Aorta (tissue), 5 donors: Measurements from ENCODE around the gene COQ10B. TPM values are rescaled to one million over a fixed set of nuclear protein-coding genes. Genes with fewer than 3 reads are reported as not detected.

ENCODE experiments used
- ATAC-seq: fragments of 200-7000 bp; cut with Tn5 transposase; one replicate; pipeline ENCODE4 v1.9.1; 2022; ENCODE audit warnings: moderate library complexity; ENCODE audit not compliant: low FRiP score
- DNase-seq, 2 donors: peaks; one replicate each; pipeline ENCODE4 v3.0.0-alpha.2; 2020
- H3K27ac ChIP-seq, 2 donors: one replicate each; pipeline ENCODE4 v1.5.1; 2013; ENCODE audit warnings: low read length in 2 of 2, mild to moderate bottlenecking in 2 of 2, moderate library complexity in 2 of 2, control low read depth in 1 of 2, inconsistent platforms in 1 of 2, low read depth in 1 of 2
- H3K27me3 ChIP-seq, 2 donors: one replicate each; pipeline ENCODE4 v1.6.1; 2013; ENCODE audit warnings: control low read depth in 1 of 2, low read length in 1 of 2, mild to moderate bottlenecking in 1 of 2, moderate library complexity in 1 of 2; ENCODE audit not compliant: insufficient read depth in 2 of 2, control insufficient read depth in 1 of 2
- H3K36me3 ChIP-seq, 2 donors: one replicate each; pipeline ENCODE4 v1.6.1; 2013; ENCODE audit warnings: control low read depth in 1 of 2, low read length in 1 of 2, mild to moderate bottlenecking in 1 of 2; ENCODE audit not compliant: insufficient read depth in 2 of 2, control insufficient read depth in 1 of 2
- H3K4me1 ChIP-seq, 2 donors: one replicate each; pipeline ENCODE4 v1.6.1; 2013; ENCODE audit warnings: low read length in 2 of 2, control low read depth in 1 of 2, mild to moderate bottlenecking in 1 of 2, moderate library complexity in 1 of 2; ENCODE audit not compliant: insufficient read depth in 2 of 2, control insufficient read depth in 1 of 2
- H3K4me3 ChIP-seq, 2 donors: one replicate each; pipeline ENCODE4 v1.5.1; 2013; ENCODE audit warnings: low read length in 2 of 2, control low read depth in 1 of 2, mild to moderate bottlenecking in 1 of 2
- H3K9me3 ChIP-seq: one replicate; pipeline ENCODE4 v1.6.1; 2013; ENCODE audit warnings: mild to moderate bottlenecking, low read length; ENCODE audit not compliant: control insufficient read depth
- WGBS, 2 donors: extraction: QIAGEN DNeasy Blood & Tissue Kit; methylation state at CpG; one replicate each; pipeline ENCODE4 v1.1.7; 2013; 5-methylcytosine and 5-hydroxymethylcytosine counted together
- intact Hi-C, 2 donors: fragments of 100-400 bp; cut with DNase I; formaldehyde crosslinking; loops; one replicate each; pipeline versions ENCODE4 v1.14.2 to v1.15.0; 2022
- polyA plus RNA-seq, 2 donors: library from polyadenylated mRNA; stranded (reverse); fragments of 200-250 nt; gene quantifications; one replicate each; pipeline ENCODE4 v1.2.3, GENCODE V29; 2013
- total RNA-seq, 2 donors: library from RNA; stranded (reverse); fragmentation: NEBNext Ultra II Directional; extraction: Animal tissue kit (Norgen Biotek cat#: 25700); gene quantifications; one replicate each; pipeline ENCODE4 v1.2.1, GENCODE V29; 2021
- donor health status: healthy with polysubstance abuse.
- donor health status: Bipolar disorder and iron deficiency.
- donor health status: DM: no; HTN: no; CAD: no.
- donor health status: DM: no; HTN: no; CAD: no.
- donor health status: DM: yes; HTN: yes; CAD: no.

The COQ10B gene
- total and polyA plus RNA-seq, 4 donors: 20.0 to 39.8 (median 25.0) TPM

DNA sequence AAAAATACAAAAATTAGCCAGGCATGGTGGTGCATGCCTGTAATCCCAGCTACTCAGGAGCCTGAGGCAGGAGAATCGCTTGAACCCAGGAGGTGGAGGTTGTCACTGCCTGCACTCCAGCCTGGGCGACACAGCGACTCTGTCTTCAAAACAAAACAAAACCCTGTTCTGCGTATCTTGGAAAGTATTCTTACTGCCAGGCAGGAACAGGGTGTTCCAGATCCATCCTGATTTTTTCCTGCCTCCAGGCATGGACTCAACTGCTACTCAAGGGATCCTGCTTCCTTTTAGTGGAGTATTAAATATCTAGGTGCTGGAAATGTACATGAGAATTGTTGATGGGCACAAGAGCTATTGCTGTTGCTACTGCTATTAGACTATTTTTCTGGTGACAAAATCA, 34.0 kb downstream of the COQ10B start:
- ATAC-seq: no peak
- WGBS, 2 donors: 48 to 57% methylated on average over 4 of the region's 4 CpGs
- peaks cover 3% of the 10 kb centered on the region in 2 donors for H3K36me3 ChIP-seq
- intact Hi-C loops: no loop called here
- DNase-seq: no peak
- H3K27ac ChIP-seq: no peak overlapping the region
- H3K4me3 ChIP-seq: no peak overlapping the region
- H3K4me1 ChIP-seq: no peaks in the 10 kb centered on the region
- no peaks in the 10 kb centered on the region for H3K27me3 ChIP-seq
- no peaks in the 10 kb centered on the region for H3K9me3 ChIP-seq

GRCh38 chr2:197495433-197496134, 42.2 kb downstream of the COQ10B start:
- DNase-seq: no peak
- Histone ChIP-seq H3K27me3 (no peaks in the 10 kb centered on the region), H3K9me3 (no peaks in the 10 kb centered on the region), H3K4me3 (no peak overlapping the region), H3K4me1 (no peaks in the 10 kb centered on the region), H3K36me3 (peaks cover 1 to 9% of the 10 kb centered on the region in 2 donors), H3K27ac (peak overlapping the region in 1 of 2 donors; percentile 17)
- ATAC-seq: no peak
- WGBS, 2 donors: 87 to 91% methylated on average over 2 of the region's 2 CpGs
- intact Hi-C loops: loop anchor here (5.0 to 10.0 kb wide), 2 partner anchors 38 to 81 kb away; no protein-coding TSS in a partner anchor

DNA sequence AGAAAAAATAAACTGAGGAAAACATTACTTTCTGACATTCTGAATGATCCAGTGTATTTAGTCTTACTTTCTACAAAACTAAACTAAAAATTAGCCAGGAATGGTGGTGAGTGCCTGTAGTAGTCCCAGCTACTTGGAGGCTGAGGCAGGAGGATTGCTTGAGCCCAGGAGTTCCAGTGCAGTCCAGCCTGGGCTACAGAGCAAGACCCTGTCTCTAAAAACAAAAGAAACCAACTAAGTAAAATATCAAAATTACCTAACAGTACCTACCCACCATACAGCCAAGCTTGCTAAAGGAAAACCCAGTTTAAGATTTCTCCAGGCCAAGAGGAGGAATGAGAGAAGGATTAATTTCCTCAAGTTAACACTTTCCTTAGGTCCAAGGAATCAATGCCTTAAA, 43.3 kb downstream of the COQ10B start:
- DNase-seq: no peak
- Histone ChIP-seq H3K36me3 (peaks cover 1 to 9% of the 10 kb centered on the region in 2 donors), H3K27ac (no peak overlapping the region), H3K9me3 (no peaks in the 10 kb centered on the region), H3K4me1 (no peaks in the 10 kb centered on the region), H3K4me3 (no peak overlapping the region), H3K27me3 (no peaks in the 10 kb centered on the region)
- no peak for ATAC-seq
- intact Hi-C loops: loop anchor here (5.0 to 10.0 kb wide), 2 partner anchors 39 to 82 kb away; no protein-coding TSS in a partner anchor

- Histone ChIP-seq H3K4me1 (no peaks in the 10 kb centered on the region), H3K9me3 (no peaks in the 10 kb centered on the region), H3K4me3 (no peak overlapping the region), H3K27ac (no peak overlapping the region), H3K27me3 (no peaks in the 10 kb centered on the region), H3K36me3 (peaks cover 1 to 9% of the 10 kb centered on the region in 2 donors)
- DNase-seq (no peak), ATAC-seq (no peak)
- intact Hi-C loops: loop anchor here (5.0 to 10.0 kb wide), 2 partner anchors 40 to 83 kb away; no protein-coding TSS in a partner anchor
- WGBS, 2 donors: 57 to 58% methylated on average over 2 of the region's 2 CpGs
Observed at GRCh38 chr2:197497326-197497725, 44.0 kb downstream of the COQ10B start.

- DNase-seq: no peak
- Histone ChIP-seq H3K9me3 (no peaks in the 10 kb centered on the region), H3K27me3 (no peaks in the 10 kb centered on the region), H3K36me3 (peaks cover 0 to 7% of the 10 kb centered on the region in 2 donors), H3K27ac (no peak overlapping the region), H3K4me3 (peak overlapping the region; percentile 70 to 78), H3K4me1 (no peaks in the 10 kb centered on the region)
- intact Hi-C loops: loop anchor here (5.0 to 10.0 kb wide), 2 partner anchors 41 to 84 kb away; no protein-coding TSS in a partner anchor
- ATAC-seq: no peak
- WGBS, 2 donors: 12% methylated on average over 14 of the region's 14 CpGs
Observed at GRCh38 chr2:197498235-197498936, 45.0 kb downstream of the COQ10B start.

DNA sequence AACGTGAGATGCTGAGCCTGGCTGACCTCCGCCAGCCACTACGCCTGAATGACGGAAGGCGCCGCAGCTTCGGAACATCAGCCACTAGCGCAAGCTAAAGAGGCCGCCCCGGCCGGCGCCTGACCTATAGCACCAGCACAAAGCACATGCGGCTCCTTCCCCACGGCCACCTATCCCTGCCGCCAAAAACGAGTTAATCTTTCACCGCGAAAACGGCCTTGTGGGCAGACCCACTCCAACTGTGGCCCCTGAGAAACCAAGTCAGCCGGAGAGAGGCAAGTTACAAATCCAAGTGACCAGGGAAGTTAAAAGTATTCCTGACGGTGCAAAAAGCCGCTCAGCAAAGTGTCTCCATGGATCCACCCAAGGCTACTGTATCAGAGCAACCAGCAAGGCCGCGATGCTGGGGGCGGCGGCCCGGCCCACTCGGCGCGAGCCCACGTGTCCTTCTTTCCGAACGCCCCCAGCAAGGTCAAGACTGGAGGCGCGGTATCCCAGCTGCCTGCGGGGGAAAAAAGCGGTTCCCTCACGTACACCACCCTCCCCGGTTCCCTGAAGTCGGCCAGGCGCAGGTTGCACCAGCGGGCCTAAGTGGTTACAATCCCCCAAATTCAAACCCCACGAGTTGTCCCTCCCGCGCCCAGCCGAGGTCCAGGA, 45.7 kb downstream of the COQ10B start:
- 1% methylated on average over 43 to 46 of the region's 46 CpGs for WGBS, 2 donors
- Histone ChIP-seq H3K4me1 (no peaks in the 10 kb centered on the region), H3K36me3 (peaks cover 0 to 4% of the 10 kb centered on the region in 2 donors), H3K4me3 (peak overlapping the region; percentile 70 to 78), H3K9me3 (no peaks in the 10 kb centered on the region), H3K27ac (peak overlapping the region; percentile 20 to 78), H3K27me3 (no peaks in the 10 kb centered on the region)
- peak; percentile 83 to 86 for DNase-seq
- peak; percentile 20 for ATAC-seq
- intact Hi-C loops: loop anchor here (5.0 to 10.0 kb wide), 2 partner anchors 42 to 84 kb away; no protein-coding TSS in a partner anchor

DNA sequence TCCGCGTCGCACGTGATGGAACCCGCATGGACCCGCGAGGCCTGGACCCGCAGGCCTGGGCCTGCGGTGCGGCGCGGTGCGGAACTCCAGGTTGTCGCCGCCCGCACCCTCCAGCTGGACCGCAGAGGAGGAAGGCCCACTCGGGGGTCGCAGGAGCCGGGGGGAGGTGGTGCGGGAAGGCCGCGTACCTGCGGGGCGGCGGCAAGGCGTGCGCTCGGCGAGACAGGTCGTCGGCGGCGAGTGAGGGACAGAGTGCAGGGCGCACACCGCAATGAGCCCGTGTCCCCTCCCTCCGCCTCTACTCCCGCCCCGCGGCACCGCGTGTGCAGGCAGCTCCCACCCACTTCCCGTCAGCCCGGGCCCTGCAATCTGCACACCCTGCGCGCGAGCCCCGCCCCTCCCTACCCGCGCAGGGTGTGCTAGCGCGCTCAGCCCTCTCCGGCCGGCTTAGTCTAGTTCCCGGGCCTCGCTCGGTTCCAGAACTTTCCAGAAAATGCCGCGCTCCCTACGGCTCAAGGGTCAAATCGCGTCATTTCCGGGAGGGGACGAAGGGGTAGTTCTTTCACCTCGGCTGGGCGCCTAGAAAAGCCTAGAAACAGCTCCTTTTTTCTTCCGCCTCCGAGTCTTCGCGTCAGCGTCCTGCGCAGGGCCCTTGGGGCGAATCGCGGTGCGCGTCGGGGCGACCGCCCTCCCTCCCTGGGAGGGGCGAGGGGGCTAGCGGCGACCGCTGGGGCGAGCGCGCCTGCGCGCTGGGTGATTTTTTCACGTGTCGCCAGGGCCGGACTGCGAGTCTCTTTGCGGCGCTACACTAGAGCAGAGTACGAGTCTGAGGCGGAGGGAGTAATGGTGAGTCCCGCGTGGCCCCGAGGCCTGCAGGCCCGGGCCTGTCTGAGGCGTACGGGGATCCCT, 46.5 kb downstream of the COQ10B start, which contains the start of the genes HSPD1 and HSPE1:
Gene HSPD1 (minus strand): TSS at position 247 of the 909 bp plus-strand sequence. CDS start 992 bp downstream, outside the sequence.
Gene HSPE1 (plus strand): TSS at position 786 of the 909 bp plus-strand sequence. CDS start 58 bp downstream, at position 844.
- 0 to 1% methylated on average over 81 to 104 of the region's 104 CpGs for WGBS, 2 donors

More for the DNA sequence above, 46.5 kb downstream of the COQ10B start, which contains the start of the genes HSPD1 and HSPE1:
- H3K4me3 ChIP-seq: peak within 1 kb of the TSS; percentile 72 to 93
- H3K4me1 ChIP-seq: no peaks in the 10 kb centered on the region
- intact Hi-C loops: loop anchor here (1.0 to 10.0 kb wide), 6 partner anchors 15 to 207 kb away; partner anchors contain the start of genes COQ10B (in 1 of the 2), MARS2 (in 1 of the 2) and SF3B1 (in 1 of the 2)
- DNase-seq (peak; percentile 99), ATAC-seq (peak; percentile 99)
- no peaks in the 10 kb centered on the region for H3K9me3 ChIP-seq
- peak within 1 kb of the TSS; percentile 84 to 92 for H3K27ac ChIP-seq
- peaks cover 0 to 4% of the 10 kb centered on the region in 2 donors for H3K36me3 ChIP-seq
- H3K27me3 ChIP-seq: no peaks in the 10 kb centered on the region
